ENCODE results near the gene EXOC3. TPM values are rescaled to one million over a fixed set of nuclear protein-coding genes. Genes with fewer than 3 reads are reported as not detected.

Gene EXOC3
- total RNA-seq, 2 experiments from 2014 or later = 65.5 to 79.0 TPM

GRCh38 chr5:439181-439580 lies 3.8 kb upstream of the EXOC3 start:
- H3K27me3 Mint-ChIP-seq = no peaks in the 10 kb centered on the region
- ChIA-PET CTCF (interaction anchor here (1.5 kb wide), 1 partner anchor 8 kb away, joined by 4 read pairs; no protein-coding TSS in a partner anchor), POLR2A (no interaction called here)
- H3K4me3 Mint-ChIP-seq = no peak overlapping the region
- H3K27ac Mint-ChIP-seq = no peak overlapping the region
- peaks cover 32% of the 10 kb centered on the region for H3K4me1 Mint-ChIP-seq
- DNase-seq = no peak
- H3K9me3 Mint-ChIP-seq = no peaks in the 10 kb centered on the region
- no peaks in the 10 kb centered on the region for H3K36me3 Mint-ChIP-seq (ENCODE audit: low read depth)

GRCh38 chr5:439636-440035 lies 3.3 kb upstream of the EXOC3 start:
- ChIA-PET POLR2A (no interaction called here), CTCF (interaction anchor here (0.8 to 1.5 kb wide), 2 partner anchors 9 to 20 kb away, joined by 3 to 4 read pairs; no protein-coding TSS in a partner anchor)
- Mint-ChIP-seq H3K4me1 (peaks cover 37% of the 10 kb centered on the region), H3K27ac (no peak overlapping the region), H3K27me3 (no peaks in the 10 kb centered on the region), H3K36me3 (ENCODE audit: low read depth) (no peaks in the 10 kb centered on the region), H3K9me3 (no peaks in the 10 kb centered on the region), H3K4me3 (no peak overlapping the region)
- no peak for DNase-seq

GRCh38 chr5:440401-441201 lies 2.4 kb upstream of the EXOC3 start:
- ChIA-PET CTCF (interaction anchor here (0.8 to 1.5 kb wide), 3 partner anchors 10 to 72 kb away, joined by 3 to 4 read pairs (median 3); no protein-coding TSS in a partner anchor), POLR2A (no interaction called here)
- H3K9me3 Mint-ChIP-seq = no peaks in the 10 kb centered on the region
- no peaks in the 10 kb centered on the region for H3K27me3 Mint-ChIP-seq
- peaks cover 40% of the 10 kb centered on the region for H3K4me1 Mint-ChIP-seq
- no peak for DNase-seq
- no peak overlapping the region for H3K4me3 Mint-ChIP-seq
- no peak overlapping the region for H3K27ac Mint-ChIP-seq
- H3K36me3 Mint-ChIP-seq (ENCODE audit: low read depth) = peaks cover 3% of the 10 kb centered on the region

GRCh38 chr5:441996-442334 lies 1.0 kb upstream of the EXOC3 start:
- CTCF ChIA-PET = interaction anchor here (0.6 kb wide), 1 partner anchor 49 kb away, joined by 3 read pairs; no protein-coding TSS in a partner anchor
- Mint-ChIP-seq H3K4me1 (peaks cover 46% of the 10 kb centered on the region), H3K9me3 (no peaks in the 10 kb centered on the region), H3K27ac (peak overlapping the region; percentile 62), H3K27me3 (no peaks in the 10 kb centered on the region), H3K4me3 (peak overlapping the region; percentile 94), H3K36me3 (ENCODE audit: low read depth) (peaks cover 10% of the 10 kb centered on the region)
- POLR2A ChIA-PET = no interaction called here
- DNase-seq = no peak

GRCh38 chr5:443239-444151 lies 519 bp downstream of the EXOC3 start:
- ChIA-PET CTCF (interaction anchor here (1.2 kb wide), 1 partner anchor 15 kb away, joined by 3 read pairs; no protein-coding TSS in a partner anchor), POLR2A (no interaction called here)
- peak; percentile 40 for DNase-seq
- no peaks in the 10 kb centered on the region for H3K27me3 Mint-ChIP-seq
- peaks cover 50% of the 10 kb centered on the region for H3K4me1 Mint-ChIP-seq
- H3K9me3 Mint-ChIP-seq = no peaks in the 10 kb centered on the region
- H3K36me3 Mint-ChIP-seq (ENCODE audit: low read depth) = peaks cover 23% of the 10 kb centered on the region
- H3K27ac Mint-ChIP-seq = peak overlapping the region; percentile 86
- peak overlapping the region; percentile 94 for H3K4me3 Mint-ChIP-seq

GRCh38 chr5:444226-444625 lies 1.2 kb downstream of the EXOC3 start:
- Mint-ChIP-seq H3K36me3 (ENCODE audit: low read depth) (peaks cover 31% of the 10 kb centered on the region), H3K4me1 (peaks cover 52% of the 10 kb centered on the region), H3K4me3 (peak overlapping the region; percentile 94), H3K9me3 (no peaks in the 10 kb centered on the region), H3K27ac (peak overlapping the region; percentile 86), H3K27me3 (no peaks in the 10 kb centered on the region)
- ChIA-PET CTCF (interaction anchor here (1.2 kb wide), 1 partner anchor 16 kb away, joined by 3 read pairs; no protein-coding TSS in a partner anchor), POLR2A (no interaction called here)
- no peak for DNase-seq

- ChIA-PET CTCF (interaction anchor here (1.0 to 1.6 kb wide), 3 partner anchors 27 to 111 kb away, joined by 5 to 10 read pairs (median 5); no protein-coding TSS in a partner anchor), POLR2A (no interaction called here)
- Mint-ChIP-seq H3K9me3 (peaks cover 5% of the 10 kb centered on the region), H3K4me1 (peaks cover 52% of the 10 kb centered on the region), H3K27ac (no peak overlapping the region), H3K36me3 (ENCODE audit: low read depth) (peaks cover 44% of the 10 kb centered on the region), H3K27me3 (no peaks in the 10 kb centered on the region), H3K4me3 (no peak overlapping the region)
- no peak for DNase-seq
Observed at GRCh38 chr5:445591-445990, 2.6 kb downstream of the EXOC3 start.

- no peaks in the 10 kb centered on the region for H3K27me3 Mint-ChIP-seq
- H3K4me3 Mint-ChIP-seq = no peak overlapping the region
- peak overlapping the region; percentile 79 for H3K27ac Mint-ChIP-seq
- H3K4me1 Mint-ChIP-seq = peaks cover 47% of the 10 kb centered on the region
- no peak for DNase-seq
- ChIA-PET POLR2A (interaction anchor here (0.6 to 0.7 kb wide), 2 partner anchors 166 to 203 kb away, joined by 3 to 4 read pairs; partner anchors contain the start of gene CEP72), CTCF (interaction anchor here (0.6 to 1.7 kb wide), 17 partner anchors 10 to 934 kb away, joined by 3 to 11 read pairs (median 4); partner anchors contain the start of gene AHRR)
- H3K36me3 Mint-ChIP-seq (ENCODE audit: low read depth) = peaks cover 51% of the 10 kb centered on the region
- H3K9me3 Mint-ChIP-seq = peaks cover 7% of the 10 kb centered on the region
Observed at GRCh38 chr5:446066-446882, 3.3 kb downstream of the EXOC3 start.

GRCh38 chr5:446883-447263 lies 3.9 kb downstream of the EXOC3 start:
- no peak for DNase-seq
- POLR2A ChIA-PET = interaction anchor here (0.6 to 0.7 kb wide), 3 partner anchors 165 to 203 kb away, joined by 3 to 4 read pairs (median 4); partner anchors contain the start of gene CEP72
- Mint-ChIP-seq H3K27ac (peak overlapping the region; percentile 79), H3K27me3 (no peaks in the 10 kb centered on the region), H3K9me3 (peaks cover 12% of the 10 kb centered on the region), H3K4me1 (peaks cover 43% of the 10 kb centered on the region), H3K4me3 (no peak overlapping the region), H3K36me3 (ENCODE audit: low read depth) (peaks cover 56% of the 10 kb centered on the region)
- CTCF ChIA-PET = interaction anchor here (0.6 to 1.7 kb wide), 17 partner anchors 10 to 933 kb away, joined by 3 to 11 read pairs (median 4); partner anchors contain the start of gene AHRR

- ChIA-PET POLR2A (interaction anchor here (0.7 kb wide), 1 partner anchor 164 kb away, joined by 3 read pairs; the partner anchor contains the start of gene CEP72), CTCF (interaction anchor here (0.8 to 1.7 kb wide), 10 partner anchors 9 to 129 kb away, joined by 3 to 11 read pairs (median 5); partner anchors contain the start of gene AHRR)
- Mint-ChIP-seq H3K4me1 (peaks cover 45% of the 10 kb centered on the region), H3K27me3 (no peaks in the 10 kb centered on the region), H3K27ac (no peak overlapping the region), H3K4me3 (no peak overlapping the region), H3K36me3 (ENCODE audit: low read depth) (peaks cover 63% of the 10 kb centered on the region), H3K9me3 (peaks cover 19% of the 10 kb centered on the region)
- DNase-seq = no peak
Observed at GRCh38 chr5:447501-447900, 4.5 kb downstream of the EXOC3 start.

- no peak overlapping the region for H3K27ac Mint-ChIP-seq
- H3K27me3 Mint-ChIP-seq = no peaks in the 10 kb centered on the region
- peaks cover 25% of the 10 kb centered on the region for H3K9me3 Mint-ChIP-seq
- H3K4me3 Mint-ChIP-seq = no peak overlapping the region
- POLR2A ChIA-PET = no interaction called here
- DNase-seq = no peak
- H3K36me3 Mint-ChIP-seq (ENCODE audit: low read depth) = peaks cover 70% of the 10 kb centered on the region
- CTCF ChIA-PET = interaction anchor here (0.8 to 1.7 kb wide), 2 partner anchors 22 to 111 kb away, joined by 3 to 5 read pairs; no protein-coding TSS in a partner anchor
- peaks cover 50% of the 10 kb centered on the region for H3K4me1 Mint-ChIP-seq
Observed at GRCh38 chr5:448061-448765, 5.2 kb downstream of the EXOC3 start.

Measured in activated CD4-positive, alpha-beta T cell treated with anti-CD3 and anti-CD28 coated beads, Interleukin-2, amount 10 ng/mL, durations not matched to agents 7 days and 5 days (primary cell).